Measurements from ENCODE around the gene NSD2. TPM values are rescaled to one million over a fixed set of nuclear protein-coding genes. Genes with fewer than 3 reads are reported as not detected.
"Not testable (repeated sequence)": the region's sequence is repeated elsewhere in the genome, so short reads cannot be mapped to it uniquely, and the experiment has no call there.

The NSD2 gene
- total RNA-seq, 1 donor: 67.8 TPM

DNA sequence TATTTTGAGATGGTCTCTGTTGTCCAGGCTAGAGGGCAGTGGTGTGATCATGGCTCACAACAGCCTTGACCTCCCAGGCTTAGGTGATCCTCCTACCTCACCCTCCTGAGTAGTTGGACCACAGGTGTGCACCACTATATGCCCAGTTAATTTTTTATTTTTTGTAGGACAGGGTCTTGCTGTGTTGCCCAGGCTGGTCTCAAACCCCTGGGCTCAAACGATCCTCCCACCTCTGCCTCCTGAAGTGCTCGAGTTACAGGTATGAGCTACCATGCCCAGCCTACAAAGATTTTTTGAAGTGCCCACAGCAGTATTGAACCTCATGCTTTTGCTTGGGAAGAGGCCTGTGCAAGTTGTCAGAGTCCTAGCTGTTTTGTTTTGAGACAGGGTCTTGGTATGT, 31.1 kb downstream of the NSD2 start:
- no peak overlapping the region for H3K4me3 ChIP-seq (ENCODE audit: low read depth, low read length)
- TF ChIP-seq, protein P1, sequence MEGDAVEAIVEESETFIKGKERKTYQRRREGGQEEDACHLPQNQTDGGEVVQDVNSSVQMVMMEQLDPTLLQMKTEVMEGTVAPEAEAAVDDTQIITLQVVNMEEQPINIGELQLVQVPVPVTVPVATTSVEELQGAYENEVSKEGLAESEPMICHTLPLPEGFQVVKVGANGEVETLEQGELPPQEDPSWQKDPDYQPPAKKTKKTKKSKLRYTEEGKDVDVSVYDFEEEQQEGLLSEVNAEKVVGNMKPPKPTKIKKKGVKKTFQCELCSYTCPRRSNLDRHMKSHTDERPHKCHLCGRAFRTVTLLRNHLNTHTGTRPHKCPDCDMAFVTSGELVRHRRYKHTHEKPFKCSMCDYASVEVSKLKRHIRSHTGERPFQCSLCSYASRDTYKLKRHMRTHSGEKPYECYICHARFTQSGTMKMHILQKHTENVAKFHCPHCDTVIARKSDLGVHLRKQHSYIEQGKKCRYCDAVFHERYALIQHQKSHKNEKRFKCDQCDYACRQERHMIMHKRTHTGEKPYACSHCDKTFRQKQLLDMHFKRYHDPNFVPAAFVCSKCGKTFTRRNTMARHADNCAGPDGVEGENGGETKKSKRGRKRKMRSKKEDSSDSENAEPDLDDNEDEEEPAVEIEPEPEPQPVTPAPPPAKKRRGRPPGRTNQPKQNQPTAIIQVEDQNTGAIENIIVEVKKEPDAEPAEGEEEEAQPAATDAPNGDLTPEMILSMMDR (IDR thresholded peaks at IDR 0.05; ENCODE audit: insufficient read depth, low read depth, low read length): no peak
- DNase-seq (ENCODE audit: low read depth): no peak

DNA sequence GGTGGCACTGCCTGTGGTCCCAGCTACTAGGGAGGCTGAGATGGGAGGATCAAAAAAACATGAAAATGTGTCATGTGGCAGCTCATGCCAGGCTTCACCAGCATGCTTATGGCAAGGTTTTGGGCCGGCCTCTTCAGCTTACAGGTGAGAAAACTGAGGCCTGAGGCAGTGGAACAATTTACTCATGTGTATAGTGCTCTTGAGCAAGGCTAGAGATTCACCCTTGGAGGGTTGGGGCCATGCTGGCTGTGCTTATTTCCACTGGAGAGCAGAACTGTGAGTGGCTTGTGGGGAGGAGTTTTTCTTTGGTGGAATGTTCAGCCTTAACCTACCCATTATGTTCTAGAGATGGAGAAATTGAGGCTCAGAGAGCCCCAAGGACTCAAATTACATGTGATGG, 31.8 kb downstream of the NSD2 start:
- DNase-seq (ENCODE audit: low read depth): no peak
- TF ChIP-seq, protein P1 (IDR thresholded peaks at IDR 0.05; ENCODE audit: insufficient read depth, low read depth, low read length): no peak
- no peak overlapping the region for H3K4me3 ChIP-seq (ENCODE audit: low read depth, low read length)

DNA sequence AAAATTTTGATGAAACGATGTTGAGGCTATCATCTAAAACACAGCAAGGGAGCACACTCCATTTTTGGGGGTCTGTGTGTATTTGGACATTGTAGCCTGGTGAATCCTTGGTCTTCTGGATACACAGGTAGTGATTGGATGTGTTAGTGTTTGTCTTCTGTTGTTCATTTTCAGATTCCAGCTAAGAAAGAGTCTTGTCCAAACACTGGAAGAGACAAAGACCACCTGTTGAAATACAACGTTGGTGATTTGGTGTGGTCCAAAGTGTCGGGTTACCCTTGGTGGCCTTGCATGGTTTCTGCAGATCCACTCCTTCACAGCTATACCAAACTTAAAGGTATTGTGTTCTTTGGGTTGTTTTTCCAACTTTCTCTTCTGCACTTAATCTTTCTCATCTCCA, 32.8 kb downstream of the NSD2 start:
- TF ChIP-seq, protein P1 (IDR thresholded peaks at IDR 0.05; ENCODE audit: insufficient read depth, low read depth, low read length): no peak
- DNase-seq (ENCODE audit: low read depth): no peak
- no peak overlapping the region for H3K4me3 ChIP-seq (ENCODE audit: low read depth, low read length)

DNA sequence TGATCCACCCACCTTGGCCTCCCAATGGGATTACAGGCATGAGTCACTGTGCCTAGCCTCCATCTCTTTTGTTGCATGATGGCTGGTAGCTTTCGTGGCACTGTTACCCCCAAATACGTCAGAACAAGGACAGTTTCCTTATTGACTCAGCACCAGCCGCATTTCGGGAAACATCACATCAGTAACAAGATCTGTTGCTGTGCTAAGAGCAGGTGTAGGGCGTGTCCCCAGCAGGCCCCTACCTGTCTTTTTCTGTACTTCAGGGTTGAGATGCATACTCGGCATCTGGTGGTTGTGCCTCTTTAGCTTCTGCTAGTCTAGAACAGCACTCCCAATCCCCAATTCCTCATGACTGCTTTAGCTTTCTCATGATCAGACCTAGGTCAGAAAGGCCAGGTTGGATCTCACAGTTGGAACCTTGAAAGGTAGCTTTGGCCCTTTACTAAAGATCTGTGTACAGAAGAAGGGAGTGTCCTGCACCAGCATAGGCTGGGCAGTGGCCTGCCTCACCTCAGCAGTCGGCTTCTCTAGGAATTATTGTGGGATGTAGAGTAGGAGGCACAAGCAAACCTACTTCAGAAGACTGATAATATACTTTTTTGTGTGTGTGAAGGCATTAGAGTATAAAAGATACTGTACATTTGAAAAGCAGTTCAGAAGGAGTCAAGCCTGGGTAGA, 36.8 kb downstream of the NSD2 start:
- H3K4me3 ChIP-seq (ENCODE audit: low read depth, low read length): no peak overlapping the region
- no peak for DNase-seq (ENCODE audit: low read depth)
- TF ChIP-seq, protein P1 (IDR thresholded peaks at IDR 0.05; ENCODE audit: insufficient read depth, low read depth, low read length): no peak

DNA sequence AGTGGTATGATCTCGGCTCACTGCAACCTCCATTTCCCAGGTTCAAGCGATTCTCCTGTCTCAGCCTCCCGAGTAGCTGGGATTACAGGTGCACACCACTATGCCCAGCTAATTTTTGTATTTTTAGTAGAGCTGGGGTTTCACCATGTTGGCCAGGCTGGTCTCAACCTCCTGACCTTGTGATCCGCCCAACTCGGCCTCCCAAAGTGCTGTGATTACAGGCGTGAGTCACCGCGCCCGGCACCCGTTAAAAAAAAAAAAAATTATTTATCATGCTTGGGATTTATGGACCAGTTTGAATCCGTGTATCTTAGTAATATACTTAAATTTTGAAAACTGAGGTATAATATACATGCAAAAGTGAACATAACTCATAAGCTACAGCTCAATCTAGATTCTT, 38.5 kb downstream of the NSD2 start:
- DNase-seq (ENCODE audit: low read depth): peak; percentile 14
- H3K4me3 ChIP-seq (ENCODE audit: low read depth, low read length): not testable (repeated sequence)

DNA sequence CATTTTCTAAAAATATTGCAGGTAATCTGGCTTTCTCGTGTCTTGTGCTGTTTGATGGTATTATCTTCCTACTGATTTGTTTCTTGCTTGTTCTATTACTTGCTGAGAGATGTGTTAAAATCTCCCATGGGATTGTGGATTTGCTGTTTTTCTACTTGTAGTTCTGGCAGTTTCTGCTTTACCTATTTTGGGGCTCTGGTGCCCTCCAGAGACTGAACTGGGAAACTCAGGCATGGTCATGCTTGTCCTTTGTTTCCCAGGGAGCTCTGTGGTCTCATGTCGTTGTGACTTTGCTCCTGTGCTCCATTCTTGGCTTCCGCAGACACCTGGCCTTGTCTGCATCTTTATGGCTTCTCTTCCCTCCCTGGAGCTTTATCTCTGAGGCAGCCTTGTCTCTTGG, 39.5 kb downstream of the NSD2 start:
- TF ChIP-seq, protein P1 (IDR thresholded peaks at IDR 0.05; ENCODE audit: insufficient read depth, low read depth, low read length): peak; percentile 88
- DNase-seq (ENCODE audit: low read depth): peak; percentile 73
- no peak overlapping the region for H3K4me3 ChIP-seq (ENCODE audit: low read depth, low read length)

DNA sequence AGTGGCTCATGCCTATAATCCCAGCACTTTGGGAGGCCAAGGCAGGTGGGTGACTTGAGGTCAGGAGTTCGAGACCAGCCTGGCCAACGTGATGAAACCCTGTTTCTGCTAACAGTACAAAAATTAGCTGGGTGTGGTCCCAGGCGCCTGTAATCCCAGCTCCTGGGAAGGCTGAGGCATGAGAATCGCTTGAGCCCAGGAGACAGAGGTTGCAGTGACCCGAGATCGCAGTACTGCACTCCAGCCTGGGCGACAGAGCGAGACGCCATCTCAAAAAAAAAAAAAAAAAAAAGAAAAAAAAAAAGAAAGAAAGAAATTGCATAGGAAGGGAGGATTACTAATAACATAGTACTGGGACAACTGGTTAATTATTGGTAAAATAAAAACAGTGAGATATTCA, 40.1 kb downstream of the NSD2 start:
- not testable (repeated sequence) for DNase-seq (ENCODE audit: low read depth); H3K4me3 ChIP-seq (ENCODE audit: low read depth, low read length)

DNA sequence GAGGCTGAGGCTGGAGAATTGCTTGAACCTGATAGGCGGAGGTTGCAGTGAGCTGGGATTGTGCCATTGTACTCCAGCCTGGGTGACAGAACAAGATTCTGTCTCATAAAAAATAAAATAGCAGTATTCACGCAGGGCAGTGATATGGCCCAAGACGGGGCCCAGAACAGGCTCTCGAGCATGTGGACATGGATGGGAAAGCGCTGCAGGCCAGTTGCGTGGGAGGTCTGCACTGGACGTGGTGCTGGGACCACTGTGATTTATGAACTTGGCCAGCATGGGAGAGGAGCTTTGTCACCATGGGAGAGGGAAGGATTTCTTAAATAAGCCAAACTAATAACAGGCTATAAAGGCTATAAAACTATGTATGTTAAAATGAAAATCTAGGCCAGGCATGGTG, 51.6 kb downstream of the NSD2 start:
- TF ChIP-seq, protein P1 (IDR thresholded peaks at IDR 0.05; ENCODE audit: insufficient read depth, low read depth, low read length): no peak
- peak; percentile 13 for DNase-seq (ENCODE audit: low read depth)

More for the DNA sequence above, 51.6 kb downstream of the NSD2 start:
- no peak overlapping the region for H3K4me3 ChIP-seq (ENCODE audit: low read depth, low read length)
